ENCODE measurements around the gene ENPP6.

ENPP6 gene

GRCh38 chr4:184238072-184238745 is 20.5 kb upstream of the ENPP6 start:
- Histone ChIP-seq H3K36me3 (ENCODE audit: control insufficient read depth, insufficient read depth, low read length) (no peaks in the 10 kb centered on the region), H3K27me3 (ENCODE audit: control insufficient read depth, insufficient read depth, low read length, poor library complexity, severe bottlenecking) (no peaks in the 10 kb centered on the region), H3K27ac (ENCODE audit: insufficient read depth, low read depth, low read length, poor library complexity, severe bottlenecking) (no peak overlapping the region), H3K4me1 (ENCODE audit: control insufficient read depth, insufficient read depth, low read length) (no peaks in the 10 kb centered on the region), H3K9me3 (ENCODE audit: control insufficient read depth, low read length) (no peaks in the 10 kb centered on the region), H3K4me3 (ENCODE audit: insufficient read depth, low read depth, low read length) (no peak overlapping the region)
- 90 to 94% methylated on average over 8 of the region's 8 CpGs for WGBS, 2 experiments

DNA sequence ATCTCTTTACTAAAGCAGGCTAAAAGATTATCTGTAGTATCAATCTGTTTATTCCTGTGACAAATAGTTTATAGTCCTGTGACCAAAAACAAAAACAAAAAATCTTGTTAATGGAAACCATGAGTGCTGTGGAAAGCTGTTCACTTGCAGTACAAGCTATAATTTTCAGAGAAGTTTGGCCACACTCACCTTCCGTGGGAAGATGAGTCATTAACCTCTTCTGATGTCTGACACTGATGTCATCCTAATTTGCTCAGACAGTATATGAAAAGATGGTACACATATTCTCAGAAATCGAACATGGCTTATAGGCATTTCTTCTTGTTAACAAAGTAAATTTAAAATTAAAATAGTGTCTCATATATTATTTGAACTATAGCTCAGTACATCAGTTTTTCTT is 19.9 kb upstream of the ENPP6 start:
- H3K36me3 ChIP-seq (ENCODE audit: control insufficient read depth, insufficient read depth, low read length), result no peaks in the 10 kb centered on the region
- H3K4me3 ChIP-seq (ENCODE audit: insufficient read depth, low read depth, low read length), result no peak overlapping the region
- whole genome bisulfite sequencing, 2 experiments, result 86 to 97% methylated on average over 1 of the region's 2 CpGs
- no peaks in the 10 kb centered on the region for H3K4me1 ChIP-seq (ENCODE audit: control insufficient read depth, insufficient read depth, low read length)
- H3K27me3 ChIP-seq (ENCODE audit: control insufficient read depth, insufficient read depth, low read length, poor library complexity, severe bottlenecking), result no peaks in the 10 kb centered on the region
- no peak overlapping the region for H3K27ac ChIP-seq (ENCODE audit: insufficient read depth, low read depth, low read length, poor library complexity, severe bottlenecking)
- H3K9me3 ChIP-seq (ENCODE audit: control insufficient read depth, low read length), result no peaks in the 10 kb centered on the region

DNA sequence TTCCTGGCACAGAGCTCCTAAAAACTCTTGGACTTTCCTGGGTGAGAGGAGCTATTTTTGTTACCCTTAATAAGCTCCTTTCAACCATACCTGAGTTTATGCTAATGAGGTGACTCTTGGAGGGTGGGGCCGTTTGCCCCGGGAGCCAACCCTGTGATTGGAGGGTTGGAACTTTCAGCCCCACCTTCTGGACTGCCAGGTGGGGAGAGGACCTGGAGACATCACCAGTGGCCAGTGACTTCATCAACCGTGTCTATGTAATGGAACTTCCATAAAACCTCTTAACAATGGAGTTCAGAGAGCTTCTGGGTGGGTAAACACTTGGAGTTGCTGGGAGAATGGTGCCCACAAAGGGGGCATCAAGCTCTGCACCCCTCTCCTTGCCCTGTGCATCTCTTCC is 17.9 kb upstream of the ENPP6 start:
- Histone ChIP-seq H3K4me1 (ENCODE audit: control insufficient read depth, insufficient read depth, low read length) (no peaks in the 10 kb centered on the region), H3K27me3 (ENCODE audit: control insufficient read depth, insufficient read depth, low read length, poor library complexity, severe bottlenecking) (no peaks in the 10 kb centered on the region), H3K27ac (ENCODE audit: insufficient read depth, low read depth, low read length, poor library complexity, severe bottlenecking) (no peak overlapping the region), H3K4me3 (ENCODE audit: insufficient read depth, low read depth, low read length) (no peak overlapping the region), H3K9me3 (ENCODE audit: control insufficient read depth, low read length) (no peaks in the 10 kb centered on the region), H3K36me3 (ENCODE audit: control insufficient read depth, insufficient read depth, low read length) (no peaks in the 10 kb centered on the region)
- WGBS, 2 experiments, result 89% methylated on average over 3 of the region's 3 CpGs

- no peaks in the 10 kb centered on the region for H3K4me1 ChIP-seq (ENCODE audit: control insufficient read depth, insufficient read depth, low read length)
- H3K4me3 ChIP-seq (ENCODE audit: insufficient read depth, low read depth, low read length), result no peak overlapping the region
- no peaks in the 10 kb centered on the region for H3K9me3 ChIP-seq (ENCODE audit: control insufficient read depth, low read length)
- no peaks in the 10 kb centered on the region for H3K27me3 ChIP-seq (ENCODE audit: control insufficient read depth, insufficient read depth, low read length, poor library complexity, severe bottlenecking)
- no peak overlapping the region for H3K27ac ChIP-seq (ENCODE audit: insufficient read depth, low read depth, low read length, poor library complexity, severe bottlenecking)
- 88 to 93% methylated on average over 4 of the region's 4 CpGs for WGBS, 2 experiments
- no peaks in the 10 kb centered on the region for H3K36me3 ChIP-seq (ENCODE audit: control insufficient read depth, insufficient read depth, low read length)
Measured at GRCh38 chr4:184234155-184234554, 16.5 kb upstream of the ENPP6 start.

GRCh38 chr4:184232975-184233374 is 15.3 kb upstream of the ENPP6 start:
- H3K4me1 ChIP-seq (ENCODE audit: control insufficient read depth, insufficient read depth, low read length), result no peaks in the 10 kb centered on the region
- H3K4me3 ChIP-seq (ENCODE audit: insufficient read depth, low read depth, low read length), result no peak overlapping the region
- 91 to 92% methylated on average over 4 of the region's 4 CpGs for WGBS, 2 experiments
- no peaks in the 10 kb centered on the region for H3K36me3 ChIP-seq (ENCODE audit: control insufficient read depth, insufficient read depth, low read length)
- no peaks in the 10 kb centered on the region for H3K27me3 ChIP-seq (ENCODE audit: control insufficient read depth, insufficient read depth, low read length, poor library complexity, severe bottlenecking)
- H3K9me3 ChIP-seq (ENCODE audit: control insufficient read depth, low read length), result no peaks in the 10 kb centered on the region
- H3K27ac ChIP-seq (ENCODE audit: insufficient read depth, low read depth, low read length, poor library complexity, severe bottlenecking), result no peak overlapping the region

DNA sequence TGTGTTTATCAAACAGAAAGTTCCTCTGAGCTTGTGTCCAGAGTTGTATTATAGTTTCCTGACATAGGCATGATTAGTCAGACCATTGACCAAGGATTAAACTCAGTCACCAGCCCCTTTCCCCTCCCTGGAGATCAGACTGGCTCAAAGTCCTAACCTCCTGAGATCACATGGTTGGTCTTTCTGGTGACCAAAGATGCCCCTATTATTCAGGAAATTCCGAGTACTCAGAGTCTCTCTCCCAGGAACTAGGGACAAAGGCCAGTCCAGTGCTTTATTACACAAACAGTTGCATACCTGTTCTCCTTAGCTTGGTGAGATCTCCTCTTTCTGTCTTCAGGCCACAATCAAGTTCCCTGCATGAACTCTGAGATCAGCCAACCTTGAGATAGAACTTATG is 14.5 kb upstream of the ENPP6 start:
- Histone ChIP-seq H3K4me1 (ENCODE audit: control insufficient read depth, insufficient read depth, low read length) (no peaks in the 10 kb centered on the region), H3K27me3 (ENCODE audit: control insufficient read depth, insufficient read depth, low read length, poor library complexity, severe bottlenecking) (no peaks in the 10 kb centered on the region), H3K36me3 (ENCODE audit: control insufficient read depth, insufficient read depth, low read length) (no peaks in the 10 kb centered on the region), H3K27ac (ENCODE audit: insufficient read depth, low read depth, low read length, poor library complexity, severe bottlenecking) (no peak overlapping the region), H3K4me3 (ENCODE audit: insufficient read depth, low read depth, low read length) (no peak overlapping the region), H3K9me3 (ENCODE audit: control insufficient read depth, low read length) (no peaks in the 10 kb centered on the region)
- WGBS, 2 experiments, result 88 to 89% methylated on average over 1 of the region's 1 CpG

- Histone ChIP-seq H3K36me3 (ENCODE audit: control insufficient read depth, insufficient read depth, low read length) (no peaks in the 10 kb centered on the region), H3K9me3 (ENCODE audit: control insufficient read depth, low read length) (no peaks in the 10 kb centered on the region), H3K27ac (ENCODE audit: insufficient read depth, low read depth, low read length, poor library complexity, severe bottlenecking) (no peak overlapping the region), H3K4me1 (ENCODE audit: control insufficient read depth, insufficient read depth, low read length) (no peaks in the 10 kb centered on the region), H3K4me3 (ENCODE audit: insufficient read depth, low read depth, low read length) (no peak overlapping the region), H3K27me3 (ENCODE audit: control insufficient read depth, insufficient read depth, low read length, poor library complexity, severe bottlenecking) (no peaks in the 10 kb centered on the region)
- WGBS, 2 experiments, result 97 to 99% methylated on average over 2 of the region's 2 CpGs
Measured at GRCh38 chr4:184231573-184231972, 13.9 kb upstream of the ENPP6 start.

GRCh38 chr4:184228056-184228705 is 10.5 kb upstream of the ENPP6 start:
- Histone ChIP-seq H3K36me3 (ENCODE audit: control insufficient read depth, insufficient read depth, low read length) (no peaks in the 10 kb centered on the region), H3K27ac (ENCODE audit: insufficient read depth, low read depth, low read length, poor library complexity, severe bottlenecking) (no peak overlapping the region), H3K4me1 (ENCODE audit: control insufficient read depth, insufficient read depth, low read length) (no peaks in the 10 kb centered on the region), H3K27me3 (ENCODE audit: control insufficient read depth, insufficient read depth, low read length, poor library complexity, severe bottlenecking) (no peaks in the 10 kb centered on the region), H3K4me3 (ENCODE audit: insufficient read depth, low read depth, low read length) (no peak overlapping the region), H3K9me3 (ENCODE audit: control insufficient read depth, low read length) (no peaks in the 10 kb centered on the region)
- 89 to 92% methylated on average over 7 of the region's 7 CpGs for WGBS, 2 experiments

DNA sequence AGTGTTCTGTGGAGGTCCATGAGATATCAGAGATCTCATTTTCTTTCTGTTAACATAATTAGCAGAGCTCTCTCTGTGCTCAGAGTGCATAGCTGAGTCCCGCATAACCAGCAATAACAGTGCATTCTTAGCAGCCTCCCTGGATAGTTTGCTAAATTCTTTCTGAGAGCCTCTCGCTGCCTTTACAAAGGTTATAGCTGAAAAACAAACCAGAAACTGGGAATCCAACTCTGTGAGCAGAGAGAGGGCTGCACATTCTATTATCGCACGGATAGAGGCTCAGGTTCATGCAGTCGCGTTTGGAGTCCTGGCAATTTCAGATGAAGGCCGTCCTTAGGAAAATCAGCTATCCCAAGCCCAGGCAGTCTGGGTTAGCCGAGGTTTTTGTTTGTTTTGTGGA is 1.2 kb downstream of the ENPP6 start:
- no peak overlapping the region for H3K27ac ChIP-seq (ENCODE audit: insufficient read depth, low read depth, low read length, poor library complexity, severe bottlenecking)
- no peaks in the 10 kb centered on the region for H3K36me3 ChIP-seq (ENCODE audit: control insufficient read depth, insufficient read depth, low read length)
- no peaks in the 10 kb centered on the region for H3K27me3 ChIP-seq (ENCODE audit: control insufficient read depth, insufficient read depth, low read length, poor library complexity, severe bottlenecking)
- no peaks in the 10 kb centered on the region for H3K9me3 ChIP-seq (ENCODE audit: control insufficient read depth, low read length)
- H3K4me1 ChIP-seq (ENCODE audit: control insufficient read depth, insufficient read depth, low read length), result no peaks in the 10 kb centered on the region
- no peak overlapping the region for H3K4me3 ChIP-seq (ENCODE audit: insufficient read depth, low read depth, low read length)
- 87 to 88% methylated on average over 8 of the region's 8 CpGs for WGBS, 2 experiments

DNA sequence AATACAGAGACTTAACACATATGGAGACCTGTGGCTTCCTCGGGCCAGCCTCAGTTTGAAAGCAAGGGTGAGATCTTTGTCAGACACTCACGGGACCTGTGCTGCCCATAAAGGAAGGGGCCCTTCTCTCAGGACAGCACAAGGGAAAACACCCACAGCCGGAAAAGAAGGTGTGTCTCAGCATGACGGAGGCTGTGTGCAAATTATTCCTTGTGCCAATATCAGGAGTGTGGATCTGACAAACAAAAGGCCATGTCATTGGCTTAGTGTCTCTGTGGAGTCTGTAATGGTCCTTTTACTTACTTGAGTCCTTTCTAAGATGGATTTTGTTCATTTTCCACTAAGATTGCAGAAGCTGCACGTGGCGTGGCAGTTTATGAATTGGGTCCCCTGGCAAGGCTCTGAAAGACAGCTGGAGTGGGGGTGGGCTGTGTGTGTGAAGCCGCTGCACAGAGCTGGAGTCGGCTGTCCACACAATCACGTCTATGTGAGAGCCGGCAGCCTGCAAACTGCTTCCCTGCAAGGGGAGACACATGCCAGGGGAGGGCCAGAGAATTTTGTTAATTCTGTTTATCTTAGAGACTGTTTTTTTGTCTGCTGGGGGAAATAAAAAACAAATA is 1.9 kb downstream of the ENPP6 start:
- no peaks in the 10 kb centered on the region for H3K4me1 ChIP-seq (ENCODE audit: control insufficient read depth, insufficient read depth, low read length)
- whole genome bisulfite sequencing, 2 experiments, result 82 to 88% methylated on average over 10 of the region's 10 CpGs
- H3K9me3 ChIP-seq (ENCODE audit: control insufficient read depth, low read length), result no peaks in the 10 kb centered on the region
- no peaks in the 10 kb centered on the region for H3K36me3 ChIP-seq (ENCODE audit: control insufficient read depth, insufficient read depth, low read length)
- no peak overlapping the region for H3K4me3 ChIP-seq (ENCODE audit: insufficient read depth, low read depth, low read length)
- no peak overlapping the region for H3K27ac ChIP-seq (ENCODE audit: insufficient read depth, low read depth, low read length, poor library complexity, severe bottlenecking)
- H3K27me3 ChIP-seq (ENCODE audit: control insufficient read depth, insufficient read depth, low read length, poor library complexity, severe bottlenecking), result no peaks in the 10 kb centered on the region

All from ectodermal cell (in vitro differentiated cells).